OCI-LY7 (cell line): ENCODE results near the gene EPS8L3.

ENCODE experiments used
- CTCF ChIP-seq: fragments of 200-600 bp; sonication (generic); conservative IDR thresholded peaks from 2 replicates; pipeline ENCODE4 v1.5.1; 2014; ENCODE audit warnings: mild to moderate bottlenecking, antibody characterized with exemption, low read length, moderate library complexity, mixed read lengths
- EZH2phosphoT487 ChIP-seq: fragments of 200-600 bp; sonication (generic); IDR thresholded peaks from 2 replicates; pipeline ENCODE4 v1.6.1; 2018; ENCODE audit warnings: low read depth, borderline replicate concordance, mild to moderate bottlenecking, mixed run types, antibody characterized with exemption, low read length, moderate library complexity, mixed read lengths

- TF ChIP-seq CTCF (no peak), EZH2phosphoT487 (no peak)
Measured at GRCh38 chr1:109749221-109749620, 14.5 kb downstream of the EPS8L3 start.
